HG03135 (cell line): ENCODE data around the gene TRHDE.

Experiments
- ATAC-seq: cut with Tn5 transposase; IDR thresholded peaks from one replicate; pipeline ENCODE4 v1.9.1; 2021; ENCODE audit warnings: mild to moderate bottlenecking, moderate library complexity; ENCODE audit not compliant: unreplicated experiment

Gene TRHDE

DNA sequence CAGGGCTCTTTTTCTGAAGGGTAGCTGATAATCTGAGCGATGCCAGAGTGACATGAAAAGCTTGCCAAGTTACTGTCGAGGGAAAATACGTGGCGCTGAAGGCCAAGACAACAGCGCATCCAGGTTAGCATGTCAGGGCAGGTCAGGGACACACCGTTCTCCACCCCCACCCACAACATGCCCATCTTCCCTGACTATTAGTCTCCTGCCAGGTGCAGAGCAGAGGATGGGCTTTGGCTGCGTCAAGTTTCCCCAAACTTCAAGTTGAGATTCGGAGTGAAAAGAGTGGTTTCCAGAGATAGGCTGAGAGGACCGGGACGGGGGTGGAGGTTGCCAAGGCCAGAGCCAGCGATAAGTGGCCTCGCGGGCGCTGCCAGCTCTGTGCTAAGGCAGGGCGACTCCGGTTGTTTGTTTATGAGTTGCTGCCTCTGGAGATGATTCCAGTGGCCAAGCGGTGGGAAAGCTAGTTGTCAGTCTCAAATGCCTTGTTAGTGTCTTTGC lies 1.7 kb downstream of the TRHDE start:
- no peak for ATAC-seq

- ATAC-seq: no peak
Measured at GRCh38 chr12:72274931-72275330, 2.8 kb downstream of the TRHDE start.

GRCh38 chr12:72275526-72275925 lies 3.4 kb downstream of the TRHDE start:
- no peak for ATAC-seq

- ATAC-seq: no peak
Measured at GRCh38 chr12:72276181-72276805, 4.1 kb downstream of the TRHDE start.

GRCh38 chr12:72277415-72277814 lies 5.2 kb downstream of the TRHDE start:
- ATAC-seq: no peak

- ATAC-seq: no peak
Measured at GRCh38 chr12:72278894-72279293, 6.7 kb downstream of the TRHDE start.

- ATAC-seq: no peak
Measured at GRCh38 chr12:72281126-72281525, 9.0 kb downstream of the TRHDE start.

DNA sequence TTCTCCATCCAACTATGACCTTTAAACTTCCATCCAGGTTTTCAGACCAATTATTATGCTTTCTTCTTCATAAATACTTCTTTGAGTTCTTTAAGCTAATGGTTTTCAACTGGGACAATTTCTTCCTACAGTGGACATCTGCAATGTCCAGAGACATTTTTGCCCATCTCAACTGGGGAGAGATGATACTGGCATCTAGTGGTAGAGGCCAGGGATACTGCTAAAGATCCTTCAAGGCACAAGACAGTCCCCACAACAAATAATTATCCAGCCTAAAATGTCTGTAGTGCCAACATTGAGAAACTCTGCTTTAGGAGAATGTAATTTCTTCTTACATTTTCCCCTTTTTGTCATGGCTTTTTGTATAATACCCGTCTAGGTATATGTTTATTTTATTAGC lies 10.6 kb downstream of the TRHDE start:
- no peak for ATAC-seq

DNA sequence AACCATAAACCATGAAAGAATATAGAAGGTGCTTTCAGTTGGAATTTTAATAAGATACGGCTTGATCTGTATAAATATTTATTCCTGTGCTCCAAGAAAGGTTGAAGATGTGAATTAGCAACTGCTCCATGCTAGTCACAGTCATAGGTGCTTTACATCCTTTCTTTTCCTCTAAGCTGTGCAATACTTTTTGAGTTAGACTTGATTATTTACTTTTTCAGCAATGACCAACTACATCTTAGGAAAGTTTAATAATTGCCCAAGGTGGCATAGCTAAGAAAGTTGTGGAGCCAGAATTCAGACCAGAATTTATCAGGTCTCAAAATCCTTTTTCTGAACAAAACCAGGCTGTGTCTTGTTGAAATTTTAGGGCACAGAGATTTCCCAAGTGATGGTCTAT lies 13.7 kb downstream of the TRHDE start:
- ATAC-seq: no peak

- ATAC-seq: no peak
Measured at GRCh38 chr12:72286526-72286925, 14.4 kb downstream of the TRHDE start.

GRCh38 chr12:72288436-72288835 lies 16.3 kb downstream of the TRHDE start:
- ATAC-seq: no peak

GRCh38 chr12:72288911-72289310 lies 16.7 kb downstream of the TRHDE start:
- no peak for ATAC-seq

DNA sequence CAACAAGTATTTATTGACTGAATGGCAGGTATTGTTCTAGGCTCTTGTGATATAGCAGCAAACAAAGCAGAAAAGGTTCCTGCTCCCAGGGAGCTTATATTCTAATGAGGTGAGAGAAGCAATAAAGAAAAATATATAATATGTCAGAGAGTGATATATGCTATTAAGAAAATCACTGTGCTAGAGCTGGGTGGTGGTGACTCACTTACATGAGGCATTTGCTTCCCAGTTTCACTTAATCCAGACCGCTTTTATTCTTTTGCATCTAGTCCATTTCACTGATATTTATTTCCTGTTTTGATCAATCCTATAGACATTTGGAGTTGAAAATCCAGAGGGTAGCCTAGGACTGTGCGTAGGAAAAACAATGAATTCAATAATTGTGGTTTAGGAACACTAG lies 17.5 kb downstream of the TRHDE start:
- no peak for ATAC-seq

DNA sequence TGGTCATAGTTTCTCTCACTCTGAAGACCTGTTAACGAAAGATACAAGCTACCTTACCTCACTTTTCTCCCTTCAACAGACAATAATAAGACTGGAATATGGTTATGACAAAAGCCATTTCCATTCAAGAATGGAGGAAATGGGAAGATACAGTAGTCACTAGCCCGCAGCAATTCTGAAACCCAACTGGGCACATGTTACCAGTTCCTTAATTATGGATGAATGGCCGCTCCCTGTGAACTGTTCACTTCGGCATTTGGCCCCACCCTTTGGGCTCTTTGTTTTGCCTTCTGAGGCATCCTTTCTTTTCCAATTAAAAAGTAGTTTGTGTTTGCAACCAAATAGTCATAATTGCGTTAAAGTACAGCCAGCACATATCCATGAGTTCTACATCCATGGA lies 19.0 kb downstream of the TRHDE start:
- no peak for ATAC-seq

DNA sequence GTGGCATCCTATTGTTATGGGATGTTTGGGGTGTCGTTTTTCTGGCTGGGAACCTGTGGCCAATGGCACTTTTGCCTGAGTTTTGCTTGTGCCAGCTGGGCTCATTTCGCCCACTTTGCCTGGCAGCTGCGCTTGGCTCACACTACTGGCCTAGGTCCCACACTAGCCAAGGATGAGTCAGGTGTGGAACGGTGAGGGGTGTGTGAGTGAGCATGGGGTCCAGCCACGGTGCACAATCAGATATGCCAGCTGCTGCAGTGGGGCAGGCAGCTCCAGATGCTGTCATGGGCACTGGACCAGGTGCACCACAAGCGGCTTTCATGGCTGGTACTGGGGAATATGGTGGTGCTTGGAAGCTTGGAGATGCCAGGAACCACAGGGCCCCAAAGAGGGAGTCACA lies 21.5 kb downstream of the TRHDE start:
- no peak for ATAC-seq

DNA sequence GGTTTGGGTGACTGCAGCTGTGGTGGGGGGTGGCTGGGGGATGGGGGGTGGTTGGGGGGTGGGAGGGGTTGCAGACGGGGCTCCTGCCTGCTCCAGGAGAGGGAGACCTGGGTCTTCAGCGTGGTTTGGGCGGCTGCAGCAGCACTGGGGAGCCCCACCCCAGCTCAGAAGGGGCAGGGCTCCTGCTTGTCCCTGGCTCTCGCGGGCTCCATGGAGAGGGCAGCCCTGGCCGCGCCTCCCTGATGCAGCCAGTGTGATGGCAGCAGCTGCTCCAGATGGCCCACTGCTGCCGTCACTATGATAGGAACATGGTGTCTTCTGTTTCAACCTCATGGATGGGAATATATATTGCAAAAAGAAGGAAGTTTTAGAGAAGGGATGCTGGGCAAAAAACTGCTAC lies 22.9 kb downstream of the TRHDE start:
- no peak for ATAC-seq

DNA sequence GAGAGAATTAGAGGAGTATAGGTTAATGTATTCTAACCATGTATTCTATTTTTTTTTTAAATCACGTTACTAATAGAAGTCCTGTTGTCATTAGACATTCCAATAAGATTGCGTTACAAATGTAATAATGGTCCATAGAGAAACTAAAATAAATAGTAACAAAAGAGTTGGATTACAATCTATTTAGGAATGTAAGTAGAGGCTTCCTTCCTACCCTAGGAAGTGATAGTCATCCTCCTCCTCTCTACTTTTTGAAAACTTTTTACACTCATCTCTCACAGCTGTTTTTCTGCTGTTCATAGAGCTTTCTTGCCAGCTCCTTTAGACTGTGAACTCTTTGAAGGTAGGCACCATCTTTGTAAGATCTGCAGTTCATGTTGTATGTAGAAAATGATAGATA lies 23.6 kb downstream of the TRHDE start:
- ATAC-seq: no peak

- no peak for ATAC-seq
Measured at GRCh38 chr12:72296389-72296788, 24.2 kb downstream of the TRHDE start.

GRCh38 chr12:72297666-72298065 lies 25.5 kb downstream of the TRHDE start:
- no peak for ATAC-seq

DNA sequence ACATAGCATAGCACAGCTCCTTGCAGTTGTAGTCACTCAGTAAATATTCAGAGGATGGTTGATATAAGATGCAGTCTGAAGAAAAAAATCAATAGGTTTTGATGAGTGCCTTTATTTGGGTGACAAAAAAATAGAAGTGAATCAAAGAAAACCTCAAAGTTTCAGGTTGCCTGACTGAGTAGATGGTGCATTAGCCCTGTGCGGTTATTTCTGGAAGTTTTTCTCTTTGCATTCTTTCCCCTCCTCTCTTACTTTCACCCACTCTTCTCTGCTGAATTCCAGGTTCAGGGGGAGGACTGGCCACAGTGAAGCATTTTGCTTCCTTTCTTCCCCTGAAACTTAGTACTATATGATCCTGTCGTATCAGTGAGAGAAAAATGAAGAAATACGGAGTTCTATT lies 28.6 kb downstream of the TRHDE start:
- ATAC-seq: no peak

DNA sequence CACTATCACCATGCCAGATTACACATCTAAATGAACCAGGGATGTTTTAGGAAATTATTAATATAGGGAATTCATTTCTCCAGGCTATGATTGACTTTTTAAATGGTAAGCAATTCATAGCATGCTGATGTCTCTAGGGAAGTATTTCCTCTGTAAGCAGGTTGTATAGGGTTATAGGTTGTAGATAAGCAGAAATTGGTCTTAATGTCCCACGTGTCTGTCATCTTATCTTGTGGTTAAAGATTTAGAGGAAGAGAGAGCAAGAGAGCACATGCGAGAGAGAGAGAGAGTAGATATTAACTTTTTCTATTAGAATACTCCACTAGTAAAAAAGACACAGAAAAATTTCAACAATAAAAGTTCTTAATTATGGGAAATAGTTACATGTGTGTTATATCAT lies 32.6 kb downstream of the TRHDE start:
- no peak for ATAC-seq

- no peak for ATAC-seq
Measured at GRCh38 chr12:72307229-72307628, 35.1 kb downstream of the TRHDE start.

GRCh38 chr12:72311946-72312345 lies 39.8 kb downstream of the TRHDE start:
- ATAC-seq: no peak
